HG02623 (cell line): ENCODE data around the gene LTBP1.

Experiments used
- ATAC-seq: cut with Tn5 transposase; IDR thresholded peaks from one replicate; pipeline ENCODE4 v1.9.1; 2021; ENCODE audit warnings: moderate library complexity; ENCODE audit not compliant: unreplicated experiment

Gene LTBP1

DNA sequence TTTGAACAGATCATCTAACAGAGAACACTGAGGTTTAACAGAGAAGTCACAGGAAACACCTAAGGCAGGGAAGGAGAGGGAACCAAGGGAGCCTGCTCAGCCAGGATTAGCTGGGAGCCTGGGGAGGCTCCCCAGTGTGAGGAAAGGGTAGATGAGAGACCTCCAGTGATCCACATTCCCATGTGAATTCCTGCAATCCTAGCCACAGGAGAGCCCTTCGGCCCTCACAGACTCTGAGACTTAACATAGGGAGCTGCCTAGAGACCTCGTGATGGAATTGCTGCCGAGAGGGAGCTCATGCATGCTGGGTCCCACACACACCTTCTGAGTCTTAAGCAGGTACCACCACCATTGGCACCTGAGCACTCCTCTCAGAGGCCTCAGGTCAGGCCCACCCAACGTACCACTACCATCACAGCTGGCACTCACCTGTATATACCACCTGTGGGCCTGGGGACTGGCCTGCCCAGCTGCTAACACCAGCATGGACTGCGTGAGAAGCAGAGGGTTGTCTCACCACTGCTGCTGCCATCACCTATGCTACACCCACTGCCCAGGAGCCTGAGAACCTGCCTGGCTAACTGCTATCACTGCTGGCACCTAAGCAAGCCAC, 303.8 kb downstream of the LTBP1 start:
- no peak for ATAC-seq

DNA sequence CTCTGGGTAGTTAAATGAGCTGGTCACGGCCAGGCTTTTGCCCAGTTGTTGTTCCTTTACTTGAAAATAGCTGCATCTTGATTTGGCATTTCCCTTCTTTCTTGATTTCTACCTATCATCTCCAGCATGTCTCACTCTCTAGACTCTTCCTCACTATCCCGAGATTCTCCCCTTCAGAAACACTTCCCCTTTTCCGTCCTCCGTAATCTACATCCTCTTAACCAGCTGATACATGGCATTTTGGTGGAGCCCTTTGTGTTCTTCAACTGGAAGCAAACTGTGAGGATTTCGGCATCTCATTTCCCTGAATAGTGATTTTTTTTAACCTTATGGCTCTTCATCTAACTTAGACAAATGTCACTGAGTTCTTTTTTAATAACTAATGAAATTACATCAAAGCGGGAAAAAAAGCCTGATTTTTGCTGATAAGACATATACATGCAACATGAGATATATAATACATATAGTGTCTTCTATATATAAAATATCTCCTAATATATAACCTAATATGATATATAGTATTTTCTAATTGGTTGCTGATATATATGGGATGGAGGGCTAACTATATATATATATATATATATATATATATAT, 309.5 kb downstream of the LTBP1 start:
- no peak for ATAC-seq

DNA sequence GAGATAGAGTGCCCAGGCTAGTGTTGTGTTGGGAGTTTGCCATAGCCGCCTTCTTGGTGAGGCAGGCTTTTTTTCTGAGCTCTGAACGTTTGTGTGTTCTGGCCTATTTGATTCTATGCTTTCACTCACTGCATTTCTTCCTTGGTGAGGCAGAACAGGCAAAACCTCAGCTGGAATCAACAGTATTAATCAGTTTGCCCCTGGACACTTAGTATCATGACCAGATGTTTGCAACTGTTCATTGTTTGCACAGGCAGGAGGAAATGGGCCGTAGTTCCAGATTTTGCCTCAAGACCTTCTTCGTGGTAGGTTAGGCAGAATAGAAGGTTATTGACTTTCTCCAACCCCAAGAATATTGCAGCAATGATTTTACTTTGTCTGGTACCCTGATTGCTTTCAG, 311.6 kb downstream of the LTBP1 start:
- ATAC-seq: no peak

DNA sequence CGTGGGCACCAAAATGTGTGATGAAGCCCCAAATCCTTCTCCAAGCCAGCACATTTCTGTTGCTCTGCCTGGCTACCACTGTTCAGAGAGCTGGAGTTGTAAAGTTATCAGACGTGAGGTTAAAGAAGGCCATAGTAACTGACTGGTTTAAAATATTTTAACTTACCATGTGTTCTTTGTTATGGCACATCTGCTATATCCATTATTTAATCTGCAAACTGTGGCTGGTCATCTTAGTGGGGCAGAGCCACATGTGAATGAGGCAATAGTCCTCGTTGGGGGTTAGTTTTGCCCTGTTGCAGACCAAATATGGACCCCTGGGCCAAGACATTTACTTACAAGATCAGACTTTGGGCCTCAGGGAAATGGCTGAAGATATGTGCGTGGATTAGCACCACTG, 315.3 kb downstream of the LTBP1 start:
- ATAC-seq: no peak

DNA sequence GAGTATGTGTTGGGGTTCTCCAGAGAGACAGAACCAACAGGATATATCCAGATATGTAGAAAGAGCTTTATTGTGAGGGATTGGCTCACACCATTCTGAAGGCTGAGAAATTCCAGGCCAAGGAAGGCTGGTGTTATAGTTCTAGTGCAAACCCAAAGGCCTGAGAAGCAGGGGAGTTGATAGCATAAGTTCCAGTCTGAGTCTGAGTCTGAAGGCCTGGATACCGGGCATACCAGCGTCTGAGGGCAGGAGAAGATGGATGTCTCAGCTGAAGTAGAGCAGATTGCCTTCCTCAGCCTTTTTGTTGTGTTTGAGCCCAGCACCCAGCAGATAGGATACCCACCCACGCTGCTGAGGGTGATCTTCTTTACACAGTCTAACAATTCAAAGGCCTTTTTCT, 318.0 kb downstream of the LTBP1 start:
- ATAC-seq: no peak

DNA sequence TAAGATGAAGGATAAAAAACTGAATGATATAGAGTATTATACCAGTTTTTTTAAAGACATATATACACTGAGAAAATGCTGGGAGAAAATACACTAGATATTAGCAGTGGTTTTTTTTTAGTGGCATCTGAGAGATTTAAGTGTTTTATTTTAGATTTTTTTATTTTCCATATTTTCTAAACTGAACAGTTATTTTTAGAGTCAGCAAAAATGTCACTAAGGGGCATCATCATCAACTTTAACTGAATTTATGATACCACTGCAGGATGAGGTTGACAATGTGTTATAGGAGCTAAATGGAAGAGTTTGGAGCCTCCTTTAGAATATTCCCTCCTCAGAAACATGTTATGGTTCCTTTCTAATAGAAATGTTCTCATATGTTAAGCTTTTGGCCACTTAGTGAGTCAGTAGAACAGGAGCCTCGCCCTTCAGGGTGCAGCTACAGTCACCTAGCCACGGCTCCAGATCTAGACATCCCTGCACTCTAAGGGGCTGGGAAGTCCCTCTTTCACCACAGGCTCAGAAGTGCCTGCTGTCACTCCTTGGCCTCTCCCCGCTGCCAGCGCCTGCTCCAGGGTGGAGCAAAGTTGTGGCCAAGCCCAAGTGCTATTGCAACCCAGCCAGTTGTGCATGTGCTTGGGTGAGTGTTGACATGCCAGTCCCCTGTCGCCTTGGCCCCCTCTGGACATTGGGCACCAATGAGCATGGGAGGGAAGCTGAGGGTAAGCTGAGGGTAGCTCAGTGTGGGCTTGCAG, 319.0 kb downstream of the LTBP1 start:
- ATAC-seq: no peak

DNA sequence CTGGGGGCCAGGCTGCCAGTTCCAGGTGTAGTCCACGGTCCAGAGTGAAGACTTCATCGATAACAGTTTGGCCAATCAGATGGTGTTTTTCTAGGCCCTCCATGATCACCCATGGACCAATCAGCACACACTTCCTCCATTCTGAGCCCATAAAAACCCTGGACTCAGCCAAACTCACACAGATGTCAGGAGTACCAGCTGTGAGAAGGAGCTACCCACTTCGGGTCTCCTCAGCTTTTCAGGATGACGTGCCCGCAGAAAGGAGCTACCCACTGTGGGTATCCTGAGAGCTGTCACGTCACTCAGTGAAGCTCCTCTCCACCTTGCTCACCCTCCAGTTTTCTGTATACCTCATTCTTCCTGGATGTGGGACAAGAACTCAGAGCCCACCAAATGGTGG, 319.7 kb downstream of the LTBP1 start:
- ATAC-seq: no peak

DNA sequence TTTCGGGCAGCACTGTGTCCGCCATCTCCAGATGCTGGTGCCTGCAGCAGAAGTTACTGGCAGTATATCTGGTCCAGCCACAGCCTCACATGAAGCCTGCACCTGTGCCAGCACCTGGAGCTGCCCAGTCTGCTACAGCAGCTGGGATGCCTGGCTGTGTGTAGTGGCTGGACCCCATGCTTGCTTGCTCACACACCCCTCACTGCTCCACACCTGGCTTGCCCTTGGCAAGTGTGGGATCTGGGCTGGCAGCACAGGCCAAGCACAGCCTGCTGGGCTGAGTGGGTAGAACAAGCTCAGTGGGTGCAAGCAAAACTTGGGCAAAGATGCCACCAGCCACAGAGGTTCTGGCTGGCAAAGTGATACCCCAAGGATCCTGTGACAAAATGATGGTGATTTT, 320.3 kb downstream of the LTBP1 start:
- ATAC-seq: no peak

DNA sequence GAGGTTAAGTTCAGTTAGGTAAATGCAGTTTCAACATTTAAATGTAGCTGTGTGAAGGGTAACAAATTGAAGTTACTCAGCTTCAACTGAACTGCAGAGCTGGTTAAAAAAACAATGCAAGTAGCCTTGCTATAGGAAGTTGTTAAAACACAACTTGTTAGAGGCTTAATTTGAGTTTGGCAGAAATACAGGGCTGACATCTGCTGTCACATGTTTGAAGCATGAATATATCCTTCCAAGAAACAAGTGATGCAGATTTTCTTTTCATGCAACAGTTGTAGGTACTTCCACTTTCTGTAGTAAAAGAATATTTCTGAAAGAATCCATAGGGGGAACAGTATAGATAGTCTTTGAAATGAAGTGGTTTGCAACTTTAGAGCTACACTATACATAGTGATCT, 321.0 kb downstream of the LTBP1 start:
- ATAC-seq: no peak

DNA sequence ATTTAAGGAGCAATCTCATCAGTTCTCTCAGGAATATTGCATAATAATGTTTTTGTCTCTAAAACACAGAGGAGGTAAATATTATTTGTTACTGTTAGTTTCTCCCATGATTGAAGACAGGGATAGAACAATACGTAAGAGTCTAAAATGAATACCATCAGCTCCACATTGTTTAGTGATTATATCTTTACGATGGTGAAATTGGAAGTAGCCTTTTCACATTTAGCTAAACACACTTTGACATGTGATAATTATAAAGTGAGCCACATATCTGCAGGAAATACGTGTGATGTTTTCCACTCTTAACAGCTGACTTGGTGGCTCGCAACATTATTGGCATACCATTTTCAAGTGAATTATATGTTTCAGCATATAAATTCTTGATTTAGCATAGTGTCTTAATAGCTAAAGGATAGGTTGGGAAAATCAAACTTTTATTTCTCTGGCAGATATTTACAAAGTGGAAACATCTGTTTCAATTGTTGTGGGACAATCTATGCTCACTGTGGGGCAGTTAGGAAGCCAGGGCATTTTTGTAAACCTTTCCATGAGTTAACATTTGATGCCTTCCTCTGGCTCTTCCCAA, 321.6 kb downstream of the LTBP1 start:
- no peak for ATAC-seq

DNA sequence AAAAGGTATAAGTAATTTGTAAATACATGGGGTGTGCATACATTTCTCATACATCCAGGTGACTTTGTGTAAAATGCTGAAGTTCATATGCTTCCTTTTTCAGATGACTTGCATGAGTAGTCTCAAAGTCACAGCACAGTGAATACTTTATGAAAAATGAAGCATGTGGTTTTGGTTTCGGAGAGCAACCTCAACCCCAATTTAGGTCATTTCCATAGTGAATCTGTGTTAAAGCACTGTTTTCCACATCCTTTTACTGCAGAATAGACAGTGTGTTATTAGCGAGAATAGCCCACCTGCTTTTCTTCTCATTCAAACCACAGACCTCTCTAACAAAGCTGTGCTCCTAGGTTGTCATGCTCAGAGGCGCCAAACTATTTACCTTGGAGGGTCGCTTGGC, 325.2 kb downstream of the LTBP1 start:
- ATAC-seq: peak; percentile 96

DNA sequence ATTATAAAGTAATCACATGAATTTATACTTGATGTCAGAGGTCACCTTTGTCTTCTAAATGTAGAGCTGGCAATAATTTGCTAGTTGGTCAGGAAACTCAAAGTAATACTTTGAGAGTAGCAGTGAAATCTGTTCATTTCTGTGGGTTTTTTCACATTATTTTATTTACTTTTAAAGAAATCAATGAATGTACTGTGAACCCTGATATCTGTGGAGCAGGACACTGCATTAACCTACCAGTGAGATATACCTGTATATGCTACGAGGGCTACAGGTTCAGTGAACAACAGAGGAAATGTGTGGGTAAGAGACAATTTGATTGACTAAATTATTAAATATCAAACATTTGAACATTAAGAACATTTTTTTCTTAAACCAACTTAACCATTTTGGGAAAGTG, 326.7 kb downstream of the LTBP1 start:
- ATAC-seq: no peak

DNA sequence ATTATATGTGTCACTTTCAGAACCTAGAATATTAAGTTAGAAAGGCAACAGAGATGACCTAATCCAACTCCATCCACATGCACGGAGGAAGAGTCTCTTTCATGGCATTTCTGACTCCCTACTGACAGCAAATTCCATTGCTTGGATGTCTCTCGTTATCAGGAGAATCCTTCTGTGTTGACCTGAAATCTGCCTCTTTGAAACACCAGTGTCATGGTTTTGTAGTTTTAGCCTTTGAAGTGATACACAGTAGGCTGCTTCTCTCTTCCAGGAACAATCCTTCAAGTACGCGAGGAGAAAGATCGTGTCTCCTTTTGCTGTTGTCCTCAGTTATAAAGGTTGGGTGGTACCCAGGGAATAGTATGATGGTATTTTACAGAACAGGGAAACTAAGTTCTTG, 327.8 kb downstream of the LTBP1 start:
- no peak for ATAC-seq

DNA sequence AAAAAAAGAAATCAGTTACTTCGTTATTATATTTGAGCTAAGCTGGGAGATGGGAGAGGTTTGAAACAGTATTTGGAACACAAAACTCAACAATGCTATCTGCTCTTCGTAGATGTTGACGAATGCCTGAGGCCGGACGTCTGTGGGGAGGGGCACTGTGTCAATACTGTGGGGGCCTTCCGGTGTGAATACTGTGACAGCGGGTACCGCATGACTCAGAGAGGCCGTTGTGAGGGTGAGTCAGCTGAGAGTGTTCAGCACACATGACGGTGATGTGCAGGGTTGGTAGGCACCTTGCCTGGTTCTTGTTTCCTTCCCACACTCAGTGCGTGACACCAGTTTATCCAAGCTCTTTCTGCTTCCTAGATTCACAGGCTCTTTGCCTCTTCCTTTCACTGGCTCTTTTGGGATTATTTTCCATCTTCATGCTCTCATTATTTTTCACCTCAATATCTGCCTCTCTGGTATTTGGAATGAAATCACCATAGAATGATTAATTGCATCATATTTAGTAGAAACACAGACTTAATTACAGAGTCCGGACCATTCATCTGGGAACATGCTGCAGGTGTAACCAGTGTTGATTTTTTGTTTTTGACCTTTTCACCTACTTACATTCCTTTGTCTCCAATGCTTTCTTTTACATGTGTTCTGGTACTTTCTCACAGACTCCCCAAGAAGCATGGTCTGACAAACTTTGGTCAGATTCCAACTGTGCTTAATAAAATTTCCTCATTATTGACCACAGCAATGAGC, 329.1 kb downstream of the LTBP1 start:
- no peak for ATAC-seq

DNA sequence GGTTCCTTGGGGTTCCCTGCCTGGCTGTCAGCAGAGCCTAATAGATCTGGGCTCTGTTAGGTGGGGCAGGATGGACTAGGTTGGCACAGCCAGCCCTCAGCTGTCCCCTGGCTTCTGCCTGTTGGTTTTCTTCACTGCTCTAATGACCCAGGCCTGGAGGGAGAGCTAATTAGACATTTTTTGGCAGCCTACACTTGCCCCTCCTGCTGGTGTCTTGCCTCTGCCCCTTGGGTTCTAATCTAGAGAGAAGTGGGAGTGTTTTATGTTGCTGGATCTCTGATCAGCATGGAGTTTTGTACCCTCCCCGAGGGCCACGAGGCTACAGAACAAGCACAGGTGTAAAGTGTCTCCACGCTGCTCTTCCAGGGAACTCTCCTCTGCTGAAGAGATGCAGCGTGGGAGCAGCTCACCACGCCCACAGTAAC, 330.3 kb downstream of the LTBP1 start:
- no peak for ATAC-seq

DNA sequence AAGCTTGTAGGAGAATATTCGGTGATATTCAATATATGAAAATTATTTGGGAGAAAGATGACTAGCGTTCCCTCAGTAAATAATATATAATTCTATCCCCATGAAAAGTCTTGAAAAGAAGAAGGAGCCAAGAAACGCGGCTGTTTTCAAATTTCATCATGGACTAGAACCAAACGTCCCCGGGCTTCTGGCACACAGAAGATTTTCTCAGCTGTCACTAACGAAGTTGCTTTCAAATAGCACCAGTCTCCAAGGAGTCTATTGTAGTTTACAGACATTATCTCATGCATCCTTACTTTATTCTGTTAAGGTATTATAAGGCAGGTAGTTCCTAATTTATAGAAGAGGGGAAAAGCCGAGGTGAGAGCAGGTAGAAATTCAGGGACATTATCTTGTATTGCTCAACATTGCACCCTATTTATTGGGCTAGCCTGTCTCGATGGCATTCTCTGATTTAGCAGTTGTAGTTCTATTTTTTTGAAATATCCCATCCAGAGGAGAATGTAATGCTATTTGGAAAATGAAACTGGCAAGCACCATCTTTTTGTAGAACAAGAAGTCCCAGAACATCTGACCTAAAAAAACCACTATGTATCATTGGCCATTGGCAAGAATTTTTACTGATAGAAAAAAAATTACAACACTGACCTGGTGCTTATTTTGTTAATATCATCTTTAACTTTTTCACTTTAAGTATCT, 331.6 kb downstream of the LTBP1 start:
- no peak for ATAC-seq

DNA sequence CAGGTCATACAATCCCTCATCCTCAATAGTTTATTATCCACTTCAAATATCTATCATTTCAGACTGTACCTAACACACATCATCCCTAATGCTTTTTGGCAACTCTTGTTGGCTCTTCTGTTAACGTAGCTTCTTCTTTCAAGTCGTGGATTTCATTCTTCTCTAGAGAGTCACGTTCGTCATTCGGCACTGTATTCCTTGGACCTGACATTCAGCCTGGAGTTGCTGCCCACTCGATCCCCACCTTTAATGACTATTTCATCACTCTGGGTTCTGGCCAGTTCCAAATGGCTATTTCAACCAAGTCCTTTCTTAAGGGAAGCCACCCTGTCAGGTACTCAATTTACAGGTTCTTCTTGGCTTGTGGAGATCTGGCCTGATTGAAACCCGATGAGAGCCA, 337.5 kb downstream of the LTBP1 start:
- no peak for ATAC-seq

DNA sequence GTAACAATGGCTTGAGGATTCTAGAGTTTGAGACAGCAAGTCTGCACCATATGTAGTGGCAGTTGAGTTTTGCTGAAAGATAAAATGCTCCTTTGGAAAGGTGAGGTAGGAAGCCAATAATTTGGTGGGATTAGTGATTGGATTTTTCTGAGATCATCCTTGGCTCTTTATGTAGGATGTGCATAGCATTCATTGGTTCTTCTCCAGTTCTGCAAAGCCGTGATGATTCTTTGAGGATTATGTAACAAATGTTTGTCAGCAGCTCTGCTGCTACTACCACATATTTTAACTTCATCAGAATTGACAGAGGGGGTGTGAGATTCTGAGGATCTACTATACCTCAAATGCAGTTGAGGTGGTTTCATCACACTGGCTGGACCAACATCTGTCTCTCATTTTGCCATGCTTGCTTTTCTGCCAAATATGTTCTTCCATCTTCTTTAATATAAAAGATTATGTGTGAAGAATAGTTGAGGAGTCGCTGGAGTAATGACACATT, 340.8 kb downstream of the LTBP1 start:
- ATAC-seq: no peak

DNA sequence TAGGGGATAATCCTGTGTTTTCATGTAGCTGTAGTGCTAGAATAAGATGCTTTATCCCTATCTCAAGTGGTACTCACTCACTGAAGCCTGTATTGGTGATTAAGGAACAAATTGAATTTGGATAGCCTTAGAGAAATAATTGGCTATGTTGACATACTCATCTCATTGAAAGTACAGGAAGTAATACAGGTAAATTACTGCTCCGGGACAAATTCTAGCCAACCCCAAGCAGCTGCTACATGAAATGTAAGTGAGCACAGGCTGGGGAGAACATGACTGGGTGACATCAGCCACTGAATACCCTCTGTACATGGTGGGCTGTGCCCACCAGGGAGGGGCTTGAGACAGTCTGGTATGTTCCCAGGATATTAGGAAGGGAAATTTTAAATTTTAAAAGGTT, 341.3 kb downstream of the LTBP1 start:
- ATAC-seq: no peak

DNA sequence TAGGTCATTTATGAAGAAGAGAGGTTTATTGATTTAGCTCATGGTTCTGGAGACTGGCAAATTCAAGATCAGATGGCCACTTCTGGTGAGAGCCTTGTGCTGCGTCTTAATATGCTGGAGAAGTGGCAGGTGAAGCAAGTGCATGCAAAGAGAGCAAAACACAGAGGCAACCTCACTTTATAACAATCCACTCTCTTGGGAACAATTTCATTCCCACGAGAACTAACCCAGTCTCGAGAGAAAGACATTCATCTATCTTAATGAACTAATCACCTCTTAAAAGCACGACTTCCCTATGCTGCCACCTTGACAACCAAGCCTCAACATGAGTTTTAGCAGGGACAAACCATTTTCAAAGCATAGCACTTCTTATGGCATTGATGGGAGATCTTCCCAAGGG, 343.2 kb downstream of the LTBP1 start:
- ATAC-seq: no peak
